ENCODE data around the gene GRIK3. TPM values are rescaled to one million over a fixed set of nuclear protein-coding genes. Genes with fewer than 3 reads are reported as not detected.

The GRIK3 gene
- total and polyA plus RNA-seq, 2 experiments from 2014 or later: 0.31 to 2.9 TPM

DNA sequence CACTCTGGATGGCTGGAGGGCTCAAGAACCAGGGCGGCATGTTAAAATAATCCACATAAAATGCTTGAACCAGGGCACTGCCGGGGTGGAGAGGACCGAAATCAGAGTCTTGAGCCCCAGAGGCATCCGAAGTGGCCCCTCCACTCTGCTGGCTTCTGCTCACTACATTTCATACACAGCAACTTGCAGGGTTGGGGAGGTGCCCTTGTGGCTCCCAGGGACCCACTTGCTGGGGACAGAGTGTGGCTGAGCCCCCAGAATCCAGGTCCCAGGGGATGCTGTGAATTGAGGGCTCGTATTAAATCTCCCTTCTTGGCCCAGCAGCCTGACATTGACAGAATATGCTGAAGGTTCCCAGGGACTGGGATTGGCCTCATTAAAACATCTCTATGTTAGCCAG lies 181.7 kb downstream of the GRIK3 start:
- Mint-ChIP-seq H3K4me3 (no peak overlapping the region), H3K27me3 (ENCODE audit: insufficient read depth, low read depth, poor library complexity) (peaks cover 15% of the 10 kb centered on the region), H3K4me1 (peaks cover 46% of the 10 kb centered on the region), H3K36me3 (ENCODE audit: low read depth) (no peaks in the 10 kb centered on the region; the same call in 2 of the 3 replicates), H3K27ac (no peak overlapping the region), H3K9me3 (no peaks in the 10 kb centered on the region; the same call in 2 of the 3 replicates)
- DNase-seq (ENCODE audit: low spot score) (no peak), ATAC-seq (no peak)
- no peak overlapping the region for H3K4me2 ChIP-seq
- no peaks in the 10 kb centered on the region for H3K27me3 ChIP-seq (ENCODE audit: insufficient read depth)
- no peaks in the 10 kb centered on the region for H3F3A ChIP-seq (replicated peaks; ENCODE audit: low read depth)
- no peaks in the 10 kb centered on the region for H3K79me2 ChIP-seq (replicated peaks; ENCODE audit: insufficient read depth)
- no peak overlapping the region for H2AFZ ChIP-seq
- H3K4me1 ChIP-seq (ENCODE audit: insufficient read depth): peaks cover 16% of the 10 kb centered on the region
- TF ChIP-seq POLR2AphosphoS5 (IDR thresholded peaks at IDR 0.05; ENCODE audit: low read depth) (no peak), CTCF (conservative IDR thresholded peaks at IDR 0.05; ENCODE audit: low read depth in 2 of 2) (no peak), JUNB (IDR thresholded peaks at IDR 0.05; ENCODE audit: unreplicated experiment) (no peak), EZH2 (IDR thresholded peaks at IDR 0.05; ENCODE audit: low read depth, unreplicated experiment) (no peak), CREB1 (CRISPR knock-in tag; IDR thresholded peaks at IDR 0.05; ENCODE audit: low read depth) (no peak)
- TF ChIP-seq, protein P1, sequence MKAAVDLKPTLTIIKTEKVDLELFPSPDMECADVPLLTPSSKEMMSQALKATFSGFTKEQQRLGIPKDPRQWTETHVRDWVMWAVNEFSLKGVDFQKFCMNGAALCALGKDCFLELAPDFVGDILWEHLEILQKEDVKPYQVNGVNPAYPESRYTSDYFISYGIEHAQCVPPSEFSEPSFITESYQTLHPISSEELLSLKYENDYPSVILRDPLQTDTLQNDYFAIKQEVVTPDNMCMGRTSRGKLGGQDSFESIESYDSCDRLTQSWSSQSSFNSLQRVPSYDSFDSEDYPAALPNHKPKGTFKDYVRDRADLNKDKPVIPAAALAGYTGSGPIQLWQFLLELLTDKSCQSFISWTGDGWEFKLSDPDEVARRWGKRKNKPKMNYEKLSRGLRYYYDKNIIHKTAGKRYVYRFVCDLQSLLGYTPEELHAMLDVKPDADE (IDR thresholded peaks at IDR 0.05): no peak
- H4K20me1 ChIP-seq (replicated peaks; ENCODE audit: insufficient read depth): no peaks in the 10 kb centered on the region
- no peaks in the 10 kb centered on the region for H3K9me2 ChIP-seq (ENCODE audit: insufficient read depth)
- H3K36me3 ChIP-seq (ENCODE audit: insufficient read depth): no peaks in the 10 kb centered on the region
- H3K4me3 ChIP-seq: no peak overlapping the region
- H3K27ac ChIP-seq (ENCODE audit: low read depth): no peak overlapping the region

GRCh38 chr1:36851595-36851994 lies 182.7 kb downstream of the GRIK3 start:
- no peak for TF ChIP-seq EZH2phosphoT487 (IDR thresholded peaks at IDR 0.05; ENCODE audit: unreplicated experiment)
- TF ChIP-seq NANOG (IDR thresholded peaks at IDR 0.05; ENCODE audit: borderline replicate concordance): no peak
- no peak for TF ChIP-seq CTCF (conservative IDR thresholded peaks at IDR 0.05; ENCODE audit: low read depth in 2 of 2)
- TF ChIP-seq, protein P1 (IDR thresholded peaks at IDR 0.05): no peak
- no peak for TF ChIP-seq CREB1 (CRISPR knock-in tag; IDR thresholded peaks at IDR 0.05; ENCODE audit: low read depth)
- ATAC-seq: no peak
- H3K27me3 Mint-ChIP-seq (ENCODE audit: insufficient read depth, low read depth, poor library complexity): peaks cover 17% of the 10 kb centered on the region
- no peak overlapping the region for H3K4me3 Mint-ChIP-seq
- Histone ChIP-seq H2AFZ (no peak overlapping the region), H3K27ac (ENCODE audit: low read depth) (no peak overlapping the region), H3F3A (replicated peaks; ENCODE audit: low read depth) (no peaks in the 10 kb centered on the region), H3K9me2 (ENCODE audit: insufficient read depth) (no peaks in the 10 kb centered on the region), H3K4me2 (no peak overlapping the region), H3K27me3 (ENCODE audit: insufficient read depth) (no peaks in the 10 kb centered on the region), H3K79me2 (replicated peaks; ENCODE audit: insufficient read depth) (no peaks in the 10 kb centered on the region), H3K36me3 (ENCODE audit: insufficient read depth) (no peaks in the 10 kb centered on the region), H3K4me1 (ENCODE audit: insufficient read depth) (peaks cover 25% of the 10 kb centered on the region), H4K20me1 (replicated peaks; ENCODE audit: insufficient read depth) (no peaks in the 10 kb centered on the region), H3K4me3 (no peak overlapping the region)
- no peak overlapping the region for H3K27ac Mint-ChIP-seq
- H3K9me3 Mint-ChIP-seq: no peaks in the 10 kb centered on the region; the same call in 2 of the 3 replicates
- DNase-seq (ENCODE audit: low spot score): no peak
- H3K4me1 Mint-ChIP-seq: peaks cover 52% of the 10 kb centered on the region
- H3K36me3 Mint-ChIP-seq (ENCODE audit: low read depth): no peaks in the 10 kb centered on the region; the same call in 2 of the 3 replicates
